ENCODE results near the gene SIRT5.

The SIRT5 gene

DNA sequence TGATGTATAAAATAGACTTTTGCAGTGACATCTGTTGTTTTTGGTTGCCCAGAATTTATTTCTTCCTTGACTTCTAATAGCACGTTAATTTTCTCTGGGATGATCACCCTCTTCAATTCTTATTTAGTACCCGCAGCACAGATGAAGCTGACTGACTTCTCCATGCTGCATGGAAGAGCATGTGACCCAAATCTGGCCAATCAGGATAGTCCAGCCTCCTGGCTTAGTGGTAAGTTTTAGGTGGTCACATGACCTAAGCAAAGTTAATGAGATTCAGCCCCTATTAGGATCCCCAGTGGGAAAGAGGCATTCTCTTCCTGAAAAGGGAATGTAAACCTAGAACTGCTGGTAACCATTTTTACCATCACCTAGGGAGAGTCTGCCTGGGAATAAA is 13.8 kb upstream of the SIRT5 start:
- DNase-seq (ENCODE audit: low spot score), result no peak
- TF ChIP-seq CTCF (IDR thresholded peaks at IDR 0.05; ENCODE audit: extremely low read depth, missing control alignments), result no peak

GRCh38 chr6:13561624-13562267 is 12.7 kb upstream of the SIRT5 start:
- TF ChIP-seq CTCF (IDR thresholded peaks at IDR 0.05; ENCODE audit: extremely low read depth, missing control alignments), result no peak
- DNase-seq (ENCODE audit: low spot score), result no peak

GRCh38 chr6:13563009-13563408 is 11.4 kb upstream of the SIRT5 start:
- no peak for DNase-seq (ENCODE audit: low spot score)
- TF ChIP-seq CTCF (IDR thresholded peaks at IDR 0.05; ENCODE audit: extremely low read depth, missing control alignments), result no peak

GRCh38 chr6:13565921-13566320 is 8.5 kb upstream of the SIRT5 start:
- TF ChIP-seq CTCF (IDR thresholded peaks at IDR 0.05; ENCODE audit: extremely low read depth, missing control alignments), result no peak
- DNase-seq (ENCODE audit: low spot score), result no peak

DNA sequence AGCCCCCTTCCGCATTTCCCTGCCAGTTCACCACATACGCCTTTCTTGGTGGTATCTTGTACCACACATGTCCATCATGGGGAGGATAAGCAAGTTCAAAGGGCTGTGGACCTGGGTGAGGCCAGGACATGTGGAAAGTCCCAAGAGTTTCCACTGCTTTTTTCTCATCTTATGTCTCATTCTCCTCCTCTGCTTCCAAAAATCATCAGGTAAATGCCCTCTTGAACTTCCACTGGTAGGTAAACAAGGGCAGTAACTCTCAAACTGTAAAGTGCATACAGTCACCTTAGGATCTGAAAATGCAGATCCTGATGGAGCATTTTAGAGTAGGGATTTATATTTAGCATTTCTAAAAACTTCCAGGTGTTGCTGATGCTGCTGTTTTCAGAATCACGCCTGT is 7.9 kb upstream of the SIRT5 start:
- no peak for TF ChIP-seq CTCF (IDR thresholded peaks at IDR 0.05; ENCODE audit: extremely low read depth, missing control alignments)
- no peak for DNase-seq (ENCODE audit: low spot score)

- DNase-seq (ENCODE audit: low spot score), result no peak
- no peak for TF ChIP-seq CTCF (IDR thresholded peaks at IDR 0.05; ENCODE audit: extremely low read depth, missing control alignments)
These were observed 5.4 kb upstream of the SIRT5 start for GRCh38 chr6:13568970-13569369.

DNA sequence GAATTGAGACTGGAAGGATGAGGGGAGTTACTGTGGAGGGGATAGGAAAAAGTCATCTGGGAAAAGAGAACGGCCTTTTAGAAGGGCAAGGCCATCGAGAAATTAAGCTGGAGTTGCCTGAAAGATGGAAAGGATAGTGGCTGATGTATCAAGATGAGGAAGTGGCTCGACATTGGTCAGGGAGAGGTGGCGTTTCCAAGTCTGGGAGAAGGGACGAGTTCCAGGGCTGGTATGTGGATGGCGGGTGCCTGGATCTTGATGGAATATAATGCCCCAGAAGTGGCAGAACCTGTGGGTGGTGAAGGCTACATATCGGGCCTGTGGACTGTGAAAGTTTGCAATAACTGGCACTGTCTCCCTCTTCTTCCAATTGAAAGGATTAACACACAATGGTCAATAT is 2.2 kb upstream of the SIRT5 start:
- no peak for TF ChIP-seq CTCF (IDR thresholded peaks at IDR 0.05; ENCODE audit: extremely low read depth, missing control alignments)
- DNase-seq (ENCODE audit: low spot score), result no peak

Measured in GM20000 (cell line).